Endothelial cell of umbilical vein (primary cell): Measurements from ENCODE around the gene CCL27.

ENCODE experiments used
- EZH2 ChIP-seq: IDR thresholded peaks from 2 replicates; pipeline ENCODE4 v1.6.1; 2012; ENCODE audit warnings: borderline replicate concordance, low read depth, mild to moderate bottlenecking, moderate library complexity, low read length, inconsistent platforms; ENCODE audit not compliant: severe bottlenecking
- FOS ChIP-seq: IDR thresholded peaks from 2 replicates; pipeline ENCODE4 v1.6.1; 2011; ENCODE audit warnings: mild to moderate bottlenecking, low read length, moderate library complexity, borderline replicate concordance; ENCODE audit not compliant: insufficient read depth
- GATA2 ChIP-seq: IDR thresholded peaks from 2 replicates; pipeline ENCODE4 v1.7.0; 2011; ENCODE audit warnings: low read depth, mild to moderate bottlenecking, moderate library complexity, mixed read lengths, low read length; ENCODE audit not compliant: insufficient read length, insufficient read depth
- JUN ChIP-seq: IDR thresholded peaks from 2 replicates; pipeline ENCODE4 v1.6.1; 2011; ENCODE audit warnings: borderline replicate concordance, low read depth; ENCODE audit not compliant: insufficient read length, insufficient read depth
- MAX ChIP-seq: IDR thresholded peaks from 2 replicates; pipeline ENCODE4 v1.6.1; 2011; ENCODE audit not compliant: insufficient read depth, insufficient read length
- MYC ChIP-seq: IDR thresholded peaks from one replicate; pipeline ENCODE4 v1.6.1; 2011; ENCODE audit warnings: mild to moderate bottlenecking, low read depth, low read length
- POLR2A ChIP-seq: IDR thresholded peaks from 2 replicates; pipeline ENCODE4 v1.6.1; 2012; ENCODE audit warnings: low read depth, mild to moderate bottlenecking, control low read depth, low read length
- POLR2AphosphoS5 ChIP-seq: IDR thresholded peaks from 2 replicates; pipeline ENCODE4 v1.6.1; 2012; ENCODE audit warnings: low read depth, mild to moderate bottlenecking, control low read depth, low read length, moderate library complexity; ENCODE audit not compliant: insufficient read depth
- TF ChIP-seq, protein P1 (sequence below), 2 donors: IDR thresholded peaks; 1 replicate in 1 of 2; 2 replicates in 1 of 2; pipeline ENCODE4 v1.5.1; 2011; ENCODE audit warnings: low read length in 2 of 2, mild to moderate bottlenecking in 2 of 2, moderate library complexity in 2 of 2, control low read depth in 1 of 2, inconsistent platforms in 1 of 2, low read depth in 1 of 2; ENCODE audit not compliant: insufficient read depth in 1 of 2; ENCODE audit errors: extremely low read depth in 1 of 2

DNA sequence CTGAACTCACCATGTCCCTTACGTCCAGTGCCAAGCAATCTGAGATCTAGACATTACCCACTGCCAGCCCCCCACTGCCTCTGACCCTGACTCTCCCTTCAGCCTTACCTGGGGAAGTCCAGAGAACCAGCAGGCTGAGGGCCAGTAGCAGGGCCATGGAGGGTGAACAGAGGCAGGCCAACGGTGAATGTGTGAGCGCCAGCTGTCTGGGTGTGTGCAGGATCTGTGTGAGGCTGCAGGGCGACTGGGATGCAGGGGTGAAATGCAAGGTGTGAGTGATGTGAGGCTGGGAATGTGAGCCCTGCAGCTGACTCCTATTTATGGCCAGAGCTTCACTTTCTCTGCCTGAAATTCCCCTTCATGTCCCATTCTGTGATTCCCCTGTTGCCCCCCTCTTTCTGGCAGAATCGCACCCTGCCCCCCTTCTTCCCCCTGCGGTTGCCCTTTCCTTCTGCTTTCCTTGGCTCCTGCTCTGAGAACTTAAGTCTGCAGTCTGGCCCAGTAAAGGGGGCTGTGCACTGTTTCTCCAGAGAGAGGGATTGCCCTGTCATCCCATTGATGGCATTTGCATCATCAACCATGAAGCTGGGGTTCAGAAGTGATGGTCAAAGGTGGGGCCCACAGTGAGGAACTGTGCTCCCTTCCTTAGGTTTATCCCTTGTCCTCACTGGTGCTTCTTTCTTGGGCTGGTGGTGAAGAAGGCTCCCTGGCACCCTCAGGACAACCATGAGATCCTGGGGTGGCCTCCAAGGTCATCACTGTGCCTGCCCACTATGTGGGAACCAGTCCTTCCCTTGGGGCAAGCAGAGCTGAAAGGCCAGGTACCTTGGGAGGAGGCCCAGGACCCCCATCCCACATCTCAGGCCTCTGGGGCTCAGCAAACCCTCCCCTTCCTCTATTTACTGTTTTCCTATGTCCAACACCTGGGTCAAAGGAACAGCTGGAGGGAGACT lies 28.8 kb upstream of the CCL27 start, which contains the start of gene CCL19:
- TF ChIP-seq, protein P1, sequence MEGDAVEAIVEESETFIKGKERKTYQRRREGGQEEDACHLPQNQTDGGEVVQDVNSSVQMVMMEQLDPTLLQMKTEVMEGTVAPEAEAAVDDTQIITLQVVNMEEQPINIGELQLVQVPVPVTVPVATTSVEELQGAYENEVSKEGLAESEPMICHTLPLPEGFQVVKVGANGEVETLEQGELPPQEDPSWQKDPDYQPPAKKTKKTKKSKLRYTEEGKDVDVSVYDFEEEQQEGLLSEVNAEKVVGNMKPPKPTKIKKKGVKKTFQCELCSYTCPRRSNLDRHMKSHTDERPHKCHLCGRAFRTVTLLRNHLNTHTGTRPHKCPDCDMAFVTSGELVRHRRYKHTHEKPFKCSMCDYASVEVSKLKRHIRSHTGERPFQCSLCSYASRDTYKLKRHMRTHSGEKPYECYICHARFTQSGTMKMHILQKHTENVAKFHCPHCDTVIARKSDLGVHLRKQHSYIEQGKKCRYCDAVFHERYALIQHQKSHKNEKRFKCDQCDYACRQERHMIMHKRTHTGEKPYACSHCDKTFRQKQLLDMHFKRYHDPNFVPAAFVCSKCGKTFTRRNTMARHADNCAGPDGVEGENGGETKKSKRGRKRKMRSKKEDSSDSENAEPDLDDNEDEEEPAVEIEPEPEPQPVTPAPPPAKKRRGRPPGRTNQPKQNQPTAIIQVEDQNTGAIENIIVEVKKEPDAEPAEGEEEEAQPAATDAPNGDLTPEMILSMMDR (IDR thresholded peaks at IDR 0.05; ENCODE audit: extremely low read depth in 1 of 2, insufficient read depth in 1 of 2, low read depth in 1 of 2, low read length in 2 of 2) = no peak
- TF ChIP-seq EZH2 (no peak), MAX (no peak), POLR2AphosphoS5 (no peak), POLR2A (no peak), MYC (no peak), GATA2 (no peak), JUN (no peak), FOS (no peak)
